HEK293 (cell line): ENCODE measurements around the gene FAAH.

Experiments
- CTCF ChIP-seq: fragments of 450-650 bp; formaldehyde crosslinking; IDR thresholded peaks from 2 replicates; pipeline ENCODE4 v1.5.1; 2016; ENCODE audit warnings: missing biosample characterization, missing genetic modification characterization
- KLF16 ChIP-seq: fragments of 450-650 bp; formaldehyde crosslinking; IDR thresholded peaks from 2 replicates; pipeline ENCODE4 v1.5.1; 2017; ENCODE audit warnings: missing biosample characterization, missing genetic modification characterization
- YY1 ChIP-seq: fragments of 450-650 bp; formaldehyde crosslinking; IDR thresholded peaks from 2 replicates; pipeline ENCODE4 v1.5.1; 2018; ENCODE audit warnings: missing biosample characterization, missing genetic modification characterization
- ZNF37A ChIP-seq: fragments of 450-650 bp; IDR thresholded peaks from 2 replicates; pipeline ENCODE4 v1.5.1; 2018; ENCODE audit warnings: missing biosample characterization, missing genetic modification characterization
- ZNF560 ChIP-seq: fragments of 450-650 bp; formaldehyde crosslinking; IDR thresholded peaks from 2 replicates; pipeline ENCODE4 v1.5.1; 2017; ENCODE audit warnings: missing biosample characterization, missing genetic modification characterization, borderline replicate concordance

GRCh38 chr1:46400421-46400820 is 6.3 kb downstream of the FAAH start:
- no peak for TF ChIP-seq CTCF (tag by site-specific recombination)
- no peak for TF ChIP-seq KLF16 (tag by site-specific recombination)
- TF ChIP-seq YY1 (tag by site-specific recombination): no peak
- no peak for TF ChIP-seq ZNF560 (tag by site-specific recombination)
- TF ChIP-seq ZNF37A: no peak
